Left lung (tissue), 10 donors: ENCODE measurements around the gene ABHD15. TPM values are rescaled to one million over a fixed set of nuclear protein-coding genes. Genes with fewer than 3 reads are reported as not detected.
"Not testable (repeated sequence)": the region's sequence is repeated elsewhere in the genome, so short reads cannot be mapped to it uniquely, and the experiment has no call there.

Experiments used
- ATAC-seq: fragments of 200-7000 bp; cut with Tn5 transposase; one replicate; pipeline ENCODE4 v1.9.1; 2020; ENCODE audit warnings: moderate library complexity
- DNase-seq, 4 donors: peaks; one replicate each; pipeline ENCODE4 v3.0.0-alpha.2; 2013 to 2020
- H3K27ac ChIP-seq, 2 donors: fragments of 200-600 bp; sonication (generic) in 1 of 2; one replicate each; pipeline versions ENCODE4 v1.5.0 to v1.8.0; 2020 to 2021
- H3K27me3 ChIP-seq, 2 donors: fragments of 200-600 bp; sonication (generic) in 1 of 2; one replicate each; pipeline versions ENCODE4 v1.5.0 to v1.8.0; 2020 to 2021
- H3K36me3 ChIP-seq, 2 donors: fragments of 200-600 bp; sonication (generic) in 1 of 2; one replicate each; pipeline versions ENCODE4 v1.5.0 to v1.8.0; 2020 to 2021
- H3K4me1 ChIP-seq, 2 donors: fragments of 200-600 bp; one replicate each; pipeline ENCODE4 v1.8.0; 2021
- H3K4me3 ChIP-seq, 2 donors: fragments of 200-600 bp; sonication (generic) in 1 of 2; one replicate each; pipeline versions ENCODE4 v1.5.0 to v1.8.0; 2020 to 2021; ENCODE audit warnings: mild to moderate bottlenecking in 1 of 2
- H3K9me3 ChIP-seq, 2 donors: fragments of 200-600 bp; sonication (generic) in 1 of 2; one replicate each; pipeline versions ENCODE4 v1.5.0 to v1.8.0; 2020 to 2021
- CTCF ChIP-seq, 2 donors: fragments of 200-600 bp; sonication (generic) in 1 of 2; IDR thresholded peaks; one replicate each; pipeline versions ENCODE4 v1.5.0 to v1.8.0; 2021; ENCODE audit warnings: antibody characterized with exemption in 2 of 2
- intact Hi-C, 2 donors: fragments of 100-400 bp; cut with DNase I; formaldehyde crosslinking; loops; one replicate each; pipeline versions ENCODE4 v1.11.2 to v1.14.2; 2022
- polyA plus RNA-seq, 6 donors: library from polyadenylated mRNA; unstranded; fragments of 120-200 nt; gene quantifications; one replicate each; pipeline ENCODE4 v1.2.1, GENCODE V29; 2013; ENCODE audit not compliant: insufficient read length in 6 of 6
- total RNA-seq, 2 donors: library from RNA; stranded (reverse); fragmentation: NEBNext Ultra II Directional; extraction: Animal tissue kit (Norgen Biotek cat#: 25700); gene quantifications; one replicate each; pipeline ENCODE4 v1.2.1, GENCODE V29; 2021
- donor health status: DM: no; HTN: yes; CAD: no.
- donor health status: DM: no; HTN: no; CAD: no.

ABHD15 gene
- total and polyA plus RNA-seq, 8 donors = 3.0 to 11.3 (median 4.0) TPM

- H3K4me3 ChIP-seq = no peak overlapping the region
- H3K27me3 ChIP-seq = peaks cover 0 to 11% of the 10 kb centered on the region in 2 donors
- no peak for TF ChIP-seq CTCF (IDR thresholded peaks at IDR 0.05)
- H3K27ac ChIP-seq = peak overlapping the region in 1 of 2 donors; percentile 10
- ATAC-seq = no peak
- intact Hi-C loops = no loop called here
- no peaks in the 10 kb centered on the region for H3K9me3 ChIP-seq
- H3K4me1 ChIP-seq = peaks cover 3 to 51% of the 10 kb centered on the region in 2 donors
- H3K36me3 ChIP-seq = peaks cover 0 to 5% of the 10 kb centered on the region in 2 donors
- peak in 3 of 4 donors; percentile 14 to 57 (median 39) for DNase-seq
Observed at GRCh38 chr17:29561554-29562517, 5.0 kb downstream of the ABHD15 start.

DNA sequence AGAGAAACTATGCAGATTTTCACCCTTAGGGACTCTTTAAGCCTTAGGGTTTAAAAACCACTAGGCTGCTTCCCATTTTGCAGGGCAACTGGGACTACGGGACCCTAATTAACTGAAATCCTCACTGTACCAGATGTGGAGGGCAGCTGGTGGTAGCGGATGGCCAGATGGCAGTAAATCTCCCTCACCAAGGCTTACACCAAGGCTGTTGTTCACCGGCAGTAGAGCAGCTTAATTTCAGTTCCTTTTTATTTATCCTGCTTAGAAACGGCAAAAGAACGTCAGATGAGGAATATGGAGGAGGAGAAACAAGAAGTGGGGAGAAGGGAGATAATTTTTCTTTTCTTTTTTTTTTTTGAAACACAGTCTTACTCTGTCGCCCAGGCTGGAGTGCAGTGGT is 6.5 kb downstream of the ABHD15 start:
- no peak for DNase-seq
- no peak for ATAC-seq
- Histone ChIP-seq H3K4me1 (peaks cover 3 to 36% of the 10 kb centered on the region in 2 donors), H3K27me3 (no peaks in the 10 kb centered on the region), H3K9me3 (no peaks in the 10 kb centered on the region), H3K27ac (no peak overlapping the region), H3K36me3 (peaks cover 0 to 5% of the 10 kb centered on the region in 2 donors), H3K4me3 (no peak overlapping the region)
- intact Hi-C loops = no loop called here
- no peak for TF ChIP-seq CTCF (IDR thresholded peaks at IDR 0.05)

DNA sequence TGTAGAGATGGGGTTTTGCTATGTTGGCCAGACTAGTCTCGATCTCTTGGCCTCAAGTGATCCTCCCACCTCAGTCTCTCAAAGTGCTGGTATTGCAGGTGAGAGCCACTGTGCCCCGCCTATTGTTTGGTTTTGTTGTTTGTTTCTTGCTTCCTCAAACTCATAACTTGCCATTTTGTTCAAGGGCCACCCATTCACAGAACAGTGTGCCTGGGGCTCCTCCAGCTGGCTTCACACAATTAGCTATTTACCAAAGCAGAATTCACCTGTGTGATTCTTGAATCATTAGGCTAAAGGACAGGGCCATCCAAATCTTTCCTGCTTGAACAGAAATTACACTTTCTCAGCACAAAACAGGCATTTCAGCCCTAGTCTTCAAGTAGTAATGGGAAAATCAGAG is 7.2 kb downstream of the ABHD15 start:
- no peak for TF ChIP-seq CTCF (IDR thresholded peaks at IDR 0.05)
- Histone ChIP-seq H3K4me3 (no peak overlapping the region), H3K27ac (no peak overlapping the region), H3K27me3 (no peaks in the 10 kb centered on the region), H3K9me3 (no peaks in the 10 kb centered on the region), H3K36me3 (peaks cover 0 to 5% of the 10 kb centered on the region in 2 donors), H3K4me1 (peaks cover 3 to 30% of the 10 kb centered on the region in 2 donors)
- DNase-seq = no peak
- intact Hi-C loops = no loop called here
- no peak for ATAC-seq

- intact Hi-C loops = not testable (repeated sequence)
Observed at GRCh38 chr17:29558139-29558538, 8.7 kb downstream of the ABHD15 start.

DNA sequence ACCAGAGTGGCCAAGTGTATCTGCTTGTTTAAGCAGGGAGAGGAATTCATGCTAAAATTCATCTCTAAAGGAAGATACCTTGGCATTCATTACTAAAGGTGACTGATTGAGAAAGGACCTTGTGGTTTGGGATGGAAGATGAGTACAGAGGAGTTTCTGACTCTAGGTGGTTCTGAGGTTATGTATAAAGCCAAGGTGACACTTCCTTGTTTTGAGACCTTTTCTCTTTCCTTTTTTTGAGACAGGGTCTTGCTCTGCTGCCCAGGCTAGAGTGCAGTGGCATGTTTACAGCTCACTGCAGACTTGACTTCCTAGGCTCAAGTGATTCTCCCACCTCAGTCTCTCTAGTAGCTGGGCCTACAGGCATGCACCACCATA is 9.1 kb downstream of the ABHD15 start:
- H3K27ac ChIP-seq = no peak overlapping the region
- no peak for TF ChIP-seq CTCF (IDR thresholded peaks at IDR 0.05)
- no peaks in the 10 kb centered on the region for H3K9me3 ChIP-seq
- H3K27me3 ChIP-seq = no peaks in the 10 kb centered on the region
- no peak for DNase-seq
- peaks cover 0 to 4% of the 10 kb centered on the region in 2 donors for H3K36me3 ChIP-seq
- no peak for ATAC-seq
- peaks cover under 1 to 19% of the 10 kb centered on the region in 2 donors for H3K4me1 ChIP-seq
- H3K4me3 ChIP-seq = no peak overlapping the region
- intact Hi-C loops = no loop called here

More at GRCh38 chr17:29558139-29558538, 8.7 kb downstream of the ABHD15 start:
- H3K4me1 ChIP-seq = peaks cover 3 to 23% of the 10 kb centered on the region in 2 donors
- not testable (repeated sequence) for H3K27ac ChIP-seq, ATAC-seq, H3K4me3 ChIP-seq, H3K36me3 ChIP-seq, H3K27me3 ChIP-seq, DNase-seq, H3K9me3 ChIP-seq
